Upper lobe of left lung (tissue), 4 donors: ENCODE results near the gene GPATCH4.

Experiments used
- CTCF ChIP-seq, 6 experiments: fragments of 450-650 bp in 4 of 6; fragments of 200-600 bp in 2 of 6; sonication (generic) in 2 of 6; IDR thresholded peaks; one replicate each; pipeline ENCODE4 v1.5.1; 2016 to 2019; ENCODE audit warnings: antibody characterized with exemption in 6 of 6
- EP300 ChIP-seq, 4 donors: sonication (generic); formaldehyde crosslinking; IDR thresholded peaks; one replicate each; pipeline ENCODE4 v1.5.1; 2017; ENCODE audit warnings: antibody characterized with exemption in 4 of 4, control low read depth in 2 of 4
- POLR2A ChIP-seq, 4 donors: fragments of 450-650 bp; IDR thresholded peaks; one replicate each; pipeline ENCODE4 v1.5.1; 2016 to 2017; ENCODE audit warnings: antibody characterized with exemption in 4 of 4, mild to moderate bottlenecking in 2 of 4
- POLR2AphosphoS5 ChIP-seq, 2 donors: sonication (generic); formaldehyde crosslinking; IDR thresholded peaks; one replicate each; pipeline ENCODE4 v1.5.1; 2017; ENCODE audit warnings: antibody characterized with exemption in 2 of 2

GRCh38 chr1:156619582-156619955 is 18.3 kb upstream of the GPATCH4 start:
- TF ChIP-seq POLR2A (IDR thresholded peaks at IDR 0.05) (no peak), CTCF (IDR thresholded peaks at IDR 0.05) (no peak), POLR2AphosphoS5 (IDR thresholded peaks at IDR 0.05) (no peak), EP300 (IDR thresholded peaks at IDR 0.05) (no peak)
